Ishikawa (cell line): ENCODE data around the gene CFAP46.

Experiments used
- CREB1 ChIP-seq: IDR thresholded peaks from 2 replicates; pipeline ENCODE4 v1.6.1; 2012; ENCODE audit warnings: low read depth
- EP300 ChIP-seq: IDR thresholded peaks from 2 replicates; pipeline ENCODE4 v1.6.1; 2012; ENCODE audit warnings: borderline replicate concordance
- RAD21 ChIP-seq: IDR thresholded peaks from 2 replicates; pipeline ENCODE4 v1.6.1; 2012; ENCODE audit warnings: low read depth
- TAF1 ChIP-seq: IDR thresholded peaks from 2 replicates; pipeline ENCODE4 v1.6.1; 2012; ENCODE audit warnings: low read depth, mild to moderate bottlenecking
- TEAD4 ChIP-seq: IDR thresholded peaks from 2 replicates; pipeline ENCODE4 v1.6.1; 2012
- TF ChIP-seq, protein P1 (sequence below): IDR thresholded peaks from 2 replicates; pipeline ENCODE4 v1.6.1; 2012; ENCODE audit warnings: low read depth, mild to moderate bottlenecking
- TF ChIP-seq, protein P2 (sequence below): IDR thresholded peaks from 2 replicates; pipeline ENCODE4 v1.6.1; 2012

DNA sequence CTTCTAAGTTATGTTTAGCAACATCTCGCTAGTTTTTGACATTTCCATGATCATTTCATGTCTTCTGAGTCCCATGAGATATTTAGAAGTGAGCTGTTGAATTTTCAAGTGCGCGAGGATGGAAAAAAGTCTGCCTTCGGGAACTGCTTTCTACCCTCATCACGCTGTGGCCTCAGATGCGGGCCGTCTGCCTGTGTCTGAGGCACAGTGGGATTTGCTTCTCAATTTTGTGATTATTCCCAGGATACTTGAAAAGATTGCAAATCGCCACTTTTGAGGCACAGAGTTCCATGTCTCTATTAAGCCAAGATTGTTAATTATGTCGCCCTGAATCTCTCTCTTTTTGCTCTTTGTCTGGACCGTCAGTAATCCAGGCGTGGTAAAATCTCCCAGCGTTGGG, 125.7 kb downstream of the CFAP46 start:
- TF ChIP-seq TAF1 (no peak), RAD21 (no peak), EP300 (no peak), TEAD4 (no peak), CREB1 (no peak)
- TF ChIP-seq, protein P1, sequence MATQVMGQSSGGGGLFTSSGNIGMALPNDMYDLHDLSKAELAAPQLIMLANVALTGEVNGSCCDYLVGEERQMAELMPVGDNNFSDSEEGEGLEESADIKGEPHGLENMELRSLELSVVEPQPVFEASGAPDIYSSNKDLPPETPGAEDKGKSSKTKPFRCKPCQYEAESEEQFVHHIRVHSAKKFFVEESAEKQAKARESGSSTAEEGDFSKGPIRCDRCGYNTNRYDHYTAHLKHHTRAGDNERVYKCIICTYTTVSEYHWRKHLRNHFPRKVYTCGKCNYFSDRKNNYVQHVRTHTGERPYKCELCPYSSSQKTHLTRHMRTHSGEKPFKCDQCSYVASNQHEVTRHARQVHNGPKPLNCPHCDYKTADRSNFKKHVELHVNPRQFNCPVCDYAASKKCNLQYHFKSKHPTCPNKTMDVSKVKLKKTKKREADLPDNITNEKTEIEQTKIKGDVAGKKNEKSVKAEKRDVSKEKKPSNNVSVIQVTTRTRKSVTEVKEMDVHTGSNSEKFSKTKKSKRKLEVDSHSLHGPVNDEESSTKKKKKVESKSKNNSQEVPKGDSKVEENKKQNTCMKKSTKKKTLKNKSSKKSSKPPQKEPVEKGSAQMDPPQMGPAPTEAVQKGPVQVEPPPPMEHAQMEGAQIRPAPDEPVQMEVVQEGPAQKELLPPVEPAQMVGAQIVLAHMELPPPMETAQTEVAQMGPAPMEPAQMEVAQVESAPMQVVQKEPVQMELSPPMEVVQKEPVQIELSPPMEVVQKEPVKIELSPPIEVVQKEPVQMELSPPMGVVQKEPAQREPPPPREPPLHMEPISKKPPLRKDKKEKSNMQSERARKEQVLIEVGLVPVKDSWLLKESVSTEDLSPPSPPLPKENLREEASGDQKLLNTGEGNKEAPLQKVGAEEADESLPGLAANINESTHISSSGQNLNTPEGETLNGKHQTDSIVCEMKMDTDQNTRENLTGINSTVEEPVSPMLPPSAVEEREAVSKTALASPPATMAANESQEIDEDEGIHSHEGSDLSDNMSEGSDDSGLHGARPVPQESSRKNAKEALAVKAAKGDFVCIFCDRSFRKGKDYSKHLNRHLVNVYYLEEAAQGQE = no peak
- TF ChIP-seq, protein P2, sequence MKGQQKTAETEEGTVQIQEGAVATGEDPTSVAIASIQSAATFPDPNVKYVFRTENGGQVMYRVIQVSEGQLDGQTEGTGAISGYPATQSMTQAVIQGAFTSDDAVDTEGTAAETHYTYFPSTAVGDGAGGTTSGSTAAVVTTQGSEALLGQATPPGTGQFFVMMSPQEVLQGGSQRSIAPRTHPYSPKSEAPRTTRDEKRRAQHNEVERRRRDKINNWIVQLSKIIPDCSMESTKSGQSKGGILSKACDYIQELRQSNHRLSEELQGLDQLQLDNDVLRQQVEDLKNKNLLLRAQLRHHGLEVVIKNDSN = no peak
